Smooth muscle cell (in vitro differentiated cells): ENCODE measurements around the gene PRKAA1. TPM values are rescaled to one million over a fixed set of nuclear protein-coding genes. Genes with fewer than 3 reads are reported as not detected.

Experiments
- DNase-seq: peaks from one replicate; lab custom pipeline; 2025; ENCODE audit not compliant: unreplicated experiment; lab: John Stamatoyannopoulos, UW
- H2AFZ ChIP-seq: fragments of 200-600 bp; sonication (generic); 2 replicates; pipeline ENCODE4 v1.6.0; 2016; ENCODE audit warnings: antibody characterized with exemption, low read depth, mild to moderate bottlenecking
- H3F3A ChIP-seq: fragments of 200-600 bp; sonication (generic); 2 replicates; pipeline ENCODE4 v1.6.0; 2017; ENCODE audit warnings: antibody characterized with exemption, low read depth
- H3K27ac ChIP-seq: fragments of 200-600 bp; sonication (generic); 2 replicates; pipeline ENCODE4 v1.5.1; 2016; ENCODE audit warnings: low read depth, mild to moderate bottlenecking
- H3K27me3 ChIP-seq: fragments of 200-600 bp; sonication (generic); 2 replicates; pipeline ENCODE4 v1.6.1; 2016; ENCODE audit warnings: low read depth, mild to moderate bottlenecking
- H3K36me3 ChIP-seq: fragments of 200-600 bp; sonication (generic); 2 replicates; pipeline ENCODE4 v1.5.1; 2016; ENCODE audit warnings: low read depth
- H3K4me1 ChIP-seq: fragments of 200-600 bp; sonication (generic); 2 replicates; pipeline ENCODE4 v1.5.1; 2016; ENCODE audit warnings: low read depth
- H3K4me2 ChIP-seq: fragments of 200-600 bp; sonication (generic); 2 replicates; pipeline ENCODE4 v1.6.0; 2016; ENCODE audit warnings: mild to moderate bottlenecking
- H3K4me3 ChIP-seq: fragments of 200-600 bp; sonication (generic); 2 replicates; pipeline ENCODE4 v1.5.1; 2016; ENCODE audit warnings: mild to moderate bottlenecking
- H3K79me2 ChIP-seq: fragments of 200-600 bp; sonication (generic); 2 replicates; pipeline ENCODE4 v1.6.0; 2016; ENCODE audit warnings: low read depth, mild to moderate bottlenecking
- H3K9ac ChIP-seq: fragments of 200-600 bp; sonication (generic); 2 replicates; pipeline ENCODE4 v1.6.0; 2016; ENCODE audit warnings: low read depth
- H3K9me3 ChIP-seq: fragments of 200-600 bp; sonication (generic); replicated peaks from 2 replicates; pipeline ENCODE4 v1.5.1; 2016; ENCODE audit warnings: low read depth
- H4K20me1 ChIP-seq: fragments of 200-600 bp; sonication (generic); 2 replicates; pipeline ENCODE4 v1.6.0; 2016; ENCODE audit warnings: low read depth
- CTCF ChIP-seq: fragments of 200-600 bp; sonication (generic); IDR thresholded peaks from 2 replicates; pipeline ENCODE4 v1.5.1; 2017; ENCODE audit warnings: borderline replicate concordance, mild to moderate bottlenecking, antibody characterized with exemption; ENCODE audit not compliant: insufficient read depth, poor library complexity, severe bottlenecking
- WGBS: methylation state at CpG from one replicate; pipeline ENCODE4 v1.1.7; 2016; ENCODE audit warnings: low lambda C conversion rate; 5-methylcytosine and 5-hydroxymethylcytosine counted together
- polyA plus RNA-seq: library from polyadenylated mRNA; unstranded; fragments of >200 nt; fragmentation: Nextera tagmentation; extraction: Ambion mirVana; gene quantifications from 2 replicates; pipeline ENCODE4 v1.2.1, GENCODE V29; 2016
- total RNA-seq: library from RNA; depleted of rRNA; stranded (reverse); fragments of >200 nt; gene quantifications from 2 replicates; pipeline ENCODE4 v1.2.3, GENCODE V29; 2014

The PRKAA1 gene
- total and polyA plus RNA-seq, 2 experiments from 2014 or later: 18.6 to 50.1 TPM

- Histone ChIP-seq H3K27ac (no peak overlapping the region), H3K4me3 (no peak overlapping the region), H2AFZ (no peak overlapping the region), H3F3A (no peaks in the 10 kb centered on the region), H3K4me2 (no peak overlapping the region), H4K20me1 (peaks cover 63% of the 10 kb centered on the region), H3K79me2 (peaks cover 55% of the 10 kb centered on the region), H3K27me3 (no peaks in the 10 kb centered on the region), H3K9me3 (no peaks in the 10 kb centered on the region), H3K36me3 (peaks cover 6% of the 10 kb centered on the region), H3K4me1 (no peaks in the 10 kb centered on the region), H3K9ac (no peak overlapping the region)
- TF ChIP-seq CTCF: no peak
- no peak for DNase-seq
- WGBS: 87% methylated on average over 4 of the region's 4 CpGs
These were observed 51.5 kb downstream of the PRKAA1 start for GRCh38 chr5:40746703-40747102.

- H2AFZ ChIP-seq: no peak overlapping the region
- H3K4me2 ChIP-seq: no peak overlapping the region
- no peak for TF ChIP-seq CTCF
- no peaks in the 10 kb centered on the region for H3K27me3 ChIP-seq
- no peak overlapping the region for H3K4me3 ChIP-seq
- H3K79me2 ChIP-seq: peaks cover 26% of the 10 kb centered on the region
- no peak for DNase-seq
- H3F3A ChIP-seq: no peaks in the 10 kb centered on the region
- peaks cover 18% of the 10 kb centered on the region for H3K36me3 ChIP-seq
- peaks cover 43% of the 10 kb centered on the region for H4K20me1 ChIP-seq
- no peaks in the 10 kb centered on the region for H3K9me3 ChIP-seq
- H3K4me1 ChIP-seq: no peaks in the 10 kb centered on the region
- no peak overlapping the region for H3K9ac ChIP-seq
- H3K27ac ChIP-seq: no peak overlapping the region
- WGBS: 71% methylated on average over 2 of the region's 2 CpGs
These were observed 54.4 kb downstream of the PRKAA1 start for GRCh38 chr5:40743771-40744170.

- no peak for DNase-seq
- no peak for TF ChIP-seq CTCF
- H3F3A ChIP-seq: no peaks in the 10 kb centered on the region
- H3K9ac ChIP-seq: no peak overlapping the region
- H4K20me1 ChIP-seq: peaks cover 31% of the 10 kb centered on the region
- no peak overlapping the region for H3K4me3 ChIP-seq
- no peak overlapping the region for H3K4me2 ChIP-seq
- peaks cover 2% of the 10 kb centered on the region for H3K4me1 ChIP-seq
- H3K79me2 ChIP-seq: peaks cover 7% of the 10 kb centered on the region
- H3K27me3 ChIP-seq: no peaks in the 10 kb centered on the region
- no peaks in the 10 kb centered on the region for H3K9me3 ChIP-seq
- no peak overlapping the region for H2AFZ ChIP-seq
- no peak overlapping the region for H3K27ac ChIP-seq
- peaks cover 11% of the 10 kb centered on the region for H3K36me3 ChIP-seq
These were observed 59.7 kb downstream of the PRKAA1 start for GRCh38 chr5:40738502-40738901.

- no peaks in the 10 kb centered on the region for H3F3A ChIP-seq
- no peak for DNase-seq
- H2AFZ ChIP-seq: no peak overlapping the region
- H3K4me2 ChIP-seq: no peak overlapping the region
- H3K79me2 ChIP-seq: no peaks in the 10 kb centered on the region
- H3K27ac ChIP-seq: no peak overlapping the region
- H3K27me3 ChIP-seq: no peaks in the 10 kb centered on the region
- H3K9me3 ChIP-seq: no peaks in the 10 kb centered on the region
- WGBS: 18% methylated on average over 1 of the region's 1 CpG
- peaks cover 25% of the 10 kb centered on the region for H4K20me1 ChIP-seq
- peak; percentile 73 for TF ChIP-seq CTCF
- no peak overlapping the region for H3K9ac ChIP-seq
- H3K36me3 ChIP-seq: peaks cover 8% of the 10 kb centered on the region
- H3K4me3 ChIP-seq: no peak overlapping the region
- H3K4me1 ChIP-seq: peaks cover 5% of the 10 kb centered on the region
These were observed 61.9 kb downstream of the PRKAA1 start for GRCh38 chr5:40736103-40736875.
